ENCODE data around the gene IZUMO1.
"Not testable (repeated sequence)": the region's sequence is repeated elsewhere in the genome, so short reads cannot be mapped to it uniquely, and the experiment has no call there.

The IZUMO1 gene

GRCh38 chr19:48711106-48711662 is 35.5 kb downstream of the IZUMO1 start:
- no peak for DNase-seq

- DNase-seq = no peak
Observed at GRCh38 chr19:48708471-48708870, 38.2 kb downstream of the IZUMO1 start.

- DNase-seq = no peak
Observed at GRCh38 chr19:48705431-48705830, 41.3 kb downstream of the IZUMO1 start.

- no peak for DNase-seq
Observed at GRCh38 chr19:48703316-48703715, 43.4 kb downstream of the IZUMO1 start.

GRCh38 chr19:48702701-48703100 is 44.0 kb downstream of the IZUMO1 start:
- DNase-seq = no peak

GRCh38 chr19:48698046-48698445 is 48.7 kb downstream of the IZUMO1 start:
- no peak for DNase-seq

GRCh38 chr19:48696353-48697010 is 50.2 kb downstream of the IZUMO1 start:
- DNase-seq = no peak

- DNase-seq = no peak
Observed at GRCh38 chr19:48695743-48696352, 50.9 kb downstream of the IZUMO1 start, which contains the start of gene FUT2. Gene FUT2, plus strand, starts transcription at chr19:48695971. Its CDS starts 6,986 bp downstream, at chr19:48702957.

GRCh38 chr19:48693629-48694028 is 53.1 kb downstream of the IZUMO1 start:
- DNase-seq = not testable (repeated sequence)
